K562 (cell line): ENCODE results near the gene LY6G6F. TPM values are rescaled to one million over a fixed set of nuclear protein-coding genes. Genes with fewer than 3 reads are reported as not detected.

ENCODE experiments used
- FOXJ3 ChIP-seq: sonication (generic); formaldehyde crosslinking; IDR thresholded peaks from 2 replicates; pipeline ENCODE4 v1.4.0; 2020; ENCODE audit warnings: mild to moderate bottlenecking, missing genetic modification reagents
- FOXO4 ChIP-seq: fragments of 450-650 bp; formaldehyde crosslinking; IDR thresholded peaks from 2 replicates; pipeline ENCODE4 v1.4.0; 2020; ENCODE audit warnings: mild to moderate bottlenecking, moderate library complexity
- HNRNPK ChIP-seq: fragments of 200-400 bp; formaldehyde crosslinking; IDR thresholded peaks from one replicate; pipeline ENCODE4 v1.6.1; 2018; ENCODE audit warnings: mild to moderate bottlenecking, low read depth, low read length; ENCODE audit not compliant: poor library complexity, severe bottlenecking
- MEF2D ChIP-seq: conservative IDR thresholded peaks from 2 replicates; pipeline ENCODE4 v1.6.1; 2016; ENCODE audit warnings: low read depth, missing genetic modification characterization, missing compliant biosample characterization
- PHF8 ChIP-seq: fragments of 200-600 bp; sonication (generic); IDR thresholded peaks from 2 replicates; pipeline ENCODE4 v1.6.1; 2012; ENCODE audit warnings: mixed run types, mild to moderate bottlenecking, inconsistent platforms, low read length, moderate library complexity, borderline replicate concordance
- POLR2G ChIP-seq: fragments of 200-400 bp; formaldehyde crosslinking; IDR thresholded peaks from 2 replicates; pipeline ENCODE4 v1.6.1; 2017; ENCODE audit warnings: low read depth, mild to moderate bottlenecking, antibody characterized with exemption, low read length, moderate library complexity
- TCF7 ChIP-seq: sonication (generic); IDR thresholded peaks from 2 replicates; pipeline ENCODE4 v1.6.1; 2016; ENCODE audit warnings: antibody characterized with exemption, borderline replicate concordance
- TFAP4 ChIP-seq: sonication (generic); formaldehyde crosslinking; IDR thresholded peaks from 2 replicates; pipeline ENCODE4 v1.8.0; 2022; ENCODE audit warnings: missing genetic modification reagents, mild to moderate bottlenecking, moderate library complexity, borderline replicate concordance
- ZFP30 ChIP-seq: fragments of 250-450 bp; sonication (Bioruptor Pico); IDR thresholded peaks from 2 replicates; pipeline ENCODE4 v1.8.0; 2022; ENCODE audit warnings: moderate library complexity, mild to moderate bottlenecking, inconsistent platforms, borderline replicate concordance
- ZNF699 ChIP-seq: fragments of 250-450 bp; sonication (Bioruptor Pico); IDR thresholded peaks from 2 replicates; pipeline ENCODE4 v1.8.0; 2021; ENCODE audit warnings: mild to moderate bottlenecking, moderate library complexity; ENCODE audit not compliant: insufficient replicate concordance
- ZNF717 ChIP-seq: fragments of 250-450 bp; sonication (Bioruptor Pico); IDR thresholded peaks from 2 replicates; pipeline ENCODE4 v1.5.0; 2021
- ZNF778 ChIP-seq: fragments of 450-650 bp; formaldehyde crosslinking; IDR thresholded peaks from 2 replicates; pipeline ENCODE4 v1.4.0; 2020; ENCODE audit warnings: mild to moderate bottlenecking, moderate library complexity
- polyA plus RNA-seq, 8 experiments: library from polyadenylated mRNA; depleted of rRNA in 4 of 8; stranded (reverse) in 5 of 8; unstranded in 3 of 8; fragments of >200 nt; fragmentation: Nextera tagmentation in 2 of 8; fragmentation: Illumina TruSeq in 1 of 8; extraction: Ambion mirVana in 2 of 8; extraction: Trizol in 1 of 8; gene quantifications; 2 replicates each; pipeline versions ENCODE4 v1.2.1 to v1.2.3, GENCODE V29; 2011 to 2014; ENCODE audit warnings: inconsistent platforms in 1 of 8, missing spikeins in 1 of 8
- total RNA-seq, 7 experiments: library from RNA; depleted of rRNA in 6 of 7; stranded (reverse); fragments of >200 nt in 6 of 7; fragmentation: Illumina TruSeq in 2 of 7; extraction: Trizol in 2 of 7; gene quantifications; 2 replicates each; pipeline versions ENCODE4 v1.2.1 to v1.2.3, GENCODE V29; 2011 to 2021; ENCODE audit warnings: low replicate concordance in 1 of 7
- TF ChIP-seq, protein P1 (sequence below): sonication (generic); formaldehyde crosslinking; IDR thresholded peaks from 2 replicates; pipeline ENCODE4 v1.8.0; 2023; ENCODE audit warnings: mild to moderate bottlenecking, missing genetic modification reagents
- TF ChIP-seq, protein P2 (sequence below): sonication (generic); formaldehyde crosslinking; IDR thresholded peaks from 2 replicates; pipeline ENCODE4 v1.8.1; 2022; ENCODE audit warnings: missing genetic modification reagents
- TF ChIP-seq, protein P3 (sequence below): fragments of 450-650 bp; IDR thresholded peaks from 2 replicates; pipeline ENCODE4 v1.7.1; 2018; ENCODE audit warnings: mild to moderate bottlenecking, low read depth; ENCODE audit not compliant: partially characterized antibody

LY6G6F gene
- total and polyA plus RNA-seq, 9 of the 15 experiments (the other 6 are each of a cell fraction or from before 2014, with no cell fraction given), result 0.14 to 0.50 (median 0.28) TPM; not detected in 2

DNA sequence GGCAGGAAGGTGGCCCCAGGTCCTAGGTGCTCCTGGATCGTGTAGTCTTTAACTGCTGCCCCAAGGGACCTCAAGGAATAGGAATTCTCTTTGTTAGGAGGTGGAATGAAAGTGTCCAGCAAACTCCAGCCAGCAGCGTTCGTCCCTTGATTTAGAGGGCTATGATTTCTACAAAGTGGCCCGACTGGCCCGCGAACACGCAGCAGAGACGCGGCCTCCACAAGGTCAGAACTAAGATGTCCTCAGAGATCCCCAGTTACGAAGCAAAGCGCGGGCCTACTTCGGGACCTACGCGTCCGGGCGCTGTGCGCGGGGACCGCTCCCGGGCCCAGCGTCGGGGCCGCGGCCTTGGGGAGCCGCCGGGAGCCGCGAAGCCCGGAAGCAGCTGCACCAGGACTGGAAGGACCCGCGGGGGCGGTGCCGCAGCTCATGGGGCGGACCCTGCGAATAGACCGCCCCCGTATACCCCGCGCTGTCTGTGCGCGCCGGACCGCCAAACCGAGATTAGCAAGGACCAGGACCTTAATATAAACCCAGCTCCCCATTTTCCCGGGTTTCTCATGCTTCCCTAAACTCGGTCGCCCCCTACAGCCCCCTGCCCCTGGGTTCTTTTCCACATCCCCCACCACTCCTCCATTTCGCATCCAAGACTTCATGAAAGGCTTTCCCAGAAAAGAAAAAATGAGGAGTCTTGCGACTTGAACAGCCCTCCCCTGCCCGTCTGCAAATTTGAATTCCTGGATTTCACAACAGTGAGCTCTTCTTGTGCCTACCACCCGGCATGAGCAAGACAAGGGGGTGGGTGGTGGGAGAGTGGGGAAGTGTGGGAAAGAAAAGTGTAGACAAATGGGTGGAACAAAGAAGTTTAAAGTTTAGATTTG is 46.0 kb upstream of the LY6G6F start, which contains the start of gene C6orf47 (continued):
- TF ChIP-seq TFAP4 (CRISPR knock-in tag) (peak; percentile 96), ZNF778 (CRISPR knock-in tag) (no peak), FOXO4 (CRISPR knock-in tag) (peak; percentile 81; the same call in 1 of the 2 replicates), POLR2G (peak; percentile 99), FOXJ3 (no peak), PHF8 (peak; percentile 98; the same call in 1 of the 2 replicates), ZNF717 (CRISPR knock-in tag) (peak; percentile 90), HNRNPK (no peak), ZFP30 (no peak), MEF2D (tag) (no peak), ZNF699 (no peak), TCF7 (no peak)
- TF ChIP-seq, protein P1, sequence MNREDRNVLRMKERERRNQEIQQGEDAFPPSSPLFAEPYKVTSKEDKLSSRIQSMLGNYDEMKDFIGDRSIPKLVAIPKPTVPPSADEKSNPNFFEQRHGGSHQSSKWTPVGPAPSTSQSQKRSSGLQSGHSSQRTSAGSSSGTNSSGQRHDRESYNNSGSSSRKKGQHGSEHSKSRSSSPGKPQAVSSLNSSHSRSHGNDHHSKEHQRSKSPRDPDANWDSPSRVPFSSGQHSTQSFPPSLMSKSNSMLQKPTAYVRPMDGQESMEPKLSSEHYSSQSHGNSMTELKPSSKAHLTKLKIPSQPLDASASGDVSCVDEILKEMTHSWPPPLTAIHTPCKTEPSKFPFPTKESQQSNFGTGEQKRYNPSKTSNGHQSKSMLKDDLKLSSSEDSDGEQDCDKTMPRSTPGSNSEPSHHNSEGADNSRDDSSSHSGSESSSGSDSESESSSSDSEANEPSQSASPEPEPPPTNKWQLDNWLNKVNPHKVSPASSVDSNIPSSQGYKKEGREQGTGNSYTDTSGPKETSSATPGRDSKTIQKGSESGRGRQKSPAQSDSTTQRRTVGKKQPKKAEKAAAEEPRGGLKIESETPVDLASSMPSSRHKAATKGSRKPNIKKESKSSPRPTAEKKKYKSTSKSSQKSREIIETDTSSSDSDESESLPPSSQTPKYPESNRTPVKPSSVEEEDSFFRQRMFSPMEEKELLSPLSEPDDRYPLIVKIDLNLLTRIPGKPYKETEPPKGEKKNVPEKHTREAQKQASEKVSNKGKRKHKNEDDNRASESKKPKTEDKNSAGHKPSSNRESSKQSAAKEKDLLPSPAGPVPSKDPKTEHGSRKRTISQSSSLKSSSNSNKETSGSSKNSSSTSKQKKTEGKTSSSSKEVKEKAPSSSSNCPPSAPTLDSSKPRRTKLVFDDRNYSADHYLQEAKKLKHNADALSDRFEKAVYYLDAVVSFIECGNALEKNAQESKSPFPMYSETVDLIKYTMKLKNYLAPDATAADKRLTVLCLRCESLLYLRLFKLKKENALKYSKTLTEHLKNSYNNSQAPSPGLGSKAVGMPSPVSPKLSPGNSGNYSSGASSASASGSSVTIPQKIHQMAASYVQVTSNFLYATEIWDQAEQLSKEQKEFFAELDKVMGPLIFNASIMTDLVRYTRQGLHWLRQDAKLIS, result peak; percentile 88
- TF ChIP-seq, protein P2, sequence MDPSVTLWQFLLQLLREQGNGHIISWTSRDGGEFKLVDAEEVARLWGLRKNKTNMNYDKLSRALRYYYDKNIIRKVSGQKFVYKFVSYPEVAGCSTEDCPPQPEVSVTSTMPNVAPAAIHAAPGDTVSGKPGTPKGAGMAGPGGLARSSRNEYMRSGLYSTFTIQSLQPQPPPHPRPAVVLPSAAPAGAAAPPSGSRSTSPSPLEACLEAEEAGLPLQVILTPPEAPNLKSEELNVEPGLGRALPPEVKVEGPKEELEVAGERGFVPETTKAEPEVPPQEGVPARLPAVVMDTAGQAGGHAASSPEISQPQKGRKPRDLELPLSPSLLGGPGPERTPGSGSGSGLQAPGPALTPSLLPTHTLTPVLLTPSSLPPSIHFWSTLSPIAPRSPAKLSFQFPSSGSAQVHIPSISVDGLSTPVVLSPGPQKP, result no peak
- TF ChIP-seq, protein P3, sequence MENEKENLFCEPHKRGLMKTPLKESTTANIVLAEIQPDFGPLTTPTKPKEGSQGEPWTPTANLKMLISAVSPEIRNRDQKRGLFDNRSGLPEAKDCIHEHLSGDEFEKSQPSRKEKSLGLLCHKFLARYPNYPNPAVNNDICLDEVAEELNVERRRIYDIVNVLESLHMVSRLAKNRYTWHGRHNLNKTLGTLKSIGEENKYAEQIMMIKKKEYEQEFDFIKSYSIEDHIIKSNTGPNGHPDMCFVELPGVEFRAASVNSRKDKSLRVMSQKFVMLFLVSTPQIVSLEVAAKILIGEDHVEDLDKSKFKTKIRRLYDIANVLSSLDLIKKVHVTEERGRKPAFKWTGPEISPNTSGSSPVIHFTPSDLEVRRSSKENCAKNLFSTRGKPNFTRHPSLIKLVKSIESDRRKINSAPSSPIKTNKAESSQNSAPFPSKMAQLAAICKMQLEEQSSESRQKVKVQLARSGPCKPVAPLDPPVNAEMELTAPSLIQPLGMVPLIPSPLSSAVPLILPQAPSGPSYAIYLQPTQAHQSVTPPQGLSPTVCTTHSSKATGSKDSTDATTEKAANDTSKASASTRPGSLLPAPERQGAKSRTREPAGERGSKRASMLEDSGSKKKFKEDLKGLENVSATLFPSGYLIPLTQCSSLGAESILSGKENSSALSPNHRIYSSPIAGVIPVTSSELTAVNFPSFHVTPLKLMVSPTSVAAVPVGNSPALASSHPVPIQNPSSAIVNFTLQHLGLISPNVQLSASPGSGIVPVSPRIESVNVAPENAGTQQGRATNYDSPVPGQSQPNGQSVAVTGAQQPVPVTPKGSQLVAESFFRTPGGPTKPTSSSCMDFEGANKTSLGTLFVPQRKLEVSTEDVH, result peak; percentile 71
